Activated CD8-positive, alpha-beta memory T cell treated with anti-CD3 and anti-CD28 coated beads for 1 hour (primary cell): ENCODE results near the gene NDUFA1.
"Not testable (repeated sequence)": the region's sequence is repeated elsewhere in the genome, so short reads cannot be mapped to it uniquely, and the experiment has no call there.

Source experiments
- DNase-seq, 2 donors: peaks; one replicate each; pipeline ENCODE4 v3.0.0-alpha.2; 2020; ENCODE audit warnings: low read depth in 1 of 2; ENCODE audit errors: extremely low read depth in 1 of 2

The NDUFA1 gene

DNA sequence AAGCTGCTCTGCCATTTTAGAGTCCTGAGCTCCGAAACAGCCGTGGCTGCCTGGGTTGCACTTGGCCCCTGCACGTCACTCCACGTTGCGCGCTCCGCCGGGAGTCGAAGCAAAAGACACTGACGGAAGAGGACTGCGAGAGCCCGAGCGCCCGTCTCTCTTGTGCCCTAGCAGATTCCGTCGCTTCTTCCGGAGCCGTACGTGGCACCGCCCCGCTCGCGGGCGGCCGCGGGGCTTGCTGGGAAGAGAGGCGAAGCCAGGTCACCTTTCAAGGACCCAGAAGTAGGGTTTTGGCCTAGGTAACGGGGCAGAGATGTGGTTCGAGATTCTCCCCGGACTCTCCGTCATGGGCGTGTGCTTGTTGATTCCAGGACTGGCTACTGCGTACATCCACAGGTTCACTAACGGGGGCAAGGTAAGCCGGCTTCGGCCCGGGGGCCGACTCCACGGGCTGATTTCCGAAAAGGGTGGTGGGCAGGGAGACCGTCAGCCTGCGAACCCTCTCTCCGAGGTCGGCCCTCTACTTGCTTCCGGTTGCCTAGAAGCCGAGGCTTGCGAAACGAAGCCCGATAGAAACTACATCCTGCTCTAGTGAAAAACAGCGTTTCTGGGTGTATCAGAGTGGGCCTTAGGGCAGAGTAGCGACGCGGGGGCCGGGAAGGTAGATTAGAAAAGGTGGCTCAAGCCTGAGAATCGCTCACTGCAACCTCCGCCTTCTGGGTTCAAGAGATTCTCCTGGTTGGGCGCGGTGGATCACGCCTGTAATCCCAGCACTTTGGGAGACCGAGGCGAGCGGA lies at the start of gene NDUFA1, which contains the start of gene RNF113A:
NDUFA1 (plus strand) TSS at position 234 of the 797 bp plus-strand sequence; CDS start at position 314, 80 bp downstream.
RNF113A (minus strand) TSS at position 135 of the 797 bp plus-strand sequence; CDS start at position 15, 120 bp downstream.
- DNase-seq, result peak; percentile 43 to 64

- not testable (repeated sequence) for DNase-seq
Measured at GRCh38 chrX:119824221-119824620, 47.4 kb upstream of the NDUFA1 start.

GRCh38 chrX:119826399-119826959 lies 45.2 kb upstream of the NDUFA1 start:
- no peak for DNase-seq

- DNase-seq, result no peak
Measured at GRCh38 chrX:119828446-119828845, 43.2 kb upstream of the NDUFA1 start.

- no peak for DNase-seq
Measured at GRCh38 chrX:119833905-119834304, 37.7 kb upstream of the NDUFA1 start.

- DNase-seq, result peak; percentile 82
Measured at GRCh38 chrX:119852382-119853353, 19.0 kb upstream of the NDUFA1 start, which contains the start of gene UPF3B. UPF3B (minus strand) TSS chrX:119852963; CDS start chrX:119852928, 35 bp downstream.

GRCh38 chrX:119853444-119853843 lies 18.2 kb upstream of the NDUFA1 start:
- no peak for DNase-seq

GRCh38 chrX:119870626-119871131 lies 953 bp upstream of the NDUFA1 start:
- DNase-seq, result no peak

DNA sequence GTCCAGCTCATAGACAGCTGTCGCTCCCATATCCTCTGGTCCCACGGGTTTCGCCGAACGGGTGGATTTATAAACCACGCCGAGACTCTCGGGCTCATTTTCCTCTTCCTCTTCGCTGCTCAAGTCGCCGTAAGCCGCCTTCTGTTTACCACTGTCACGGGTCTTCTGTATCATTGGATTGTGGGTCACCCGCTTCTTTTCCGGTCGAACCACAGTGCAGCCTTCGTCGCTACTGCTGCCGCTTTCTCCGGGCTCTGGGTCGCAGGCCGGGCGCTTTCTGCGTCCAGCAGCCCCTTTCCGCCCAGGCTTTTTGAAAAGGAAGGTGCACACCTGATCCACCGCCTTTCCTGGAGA lies 410 bp upstream of the NDUFA1 start:
- DNase-seq, result no peak

GRCh38 chrX:119878740-119879139 lies 7.1 kb downstream of the NDUFA1 start:
- no peak for DNase-seq

- DNase-seq, result no peak
Measured at GRCh38 chrX:119880076-119880475, 8.4 kb downstream of the NDUFA1 start.

DNA sequence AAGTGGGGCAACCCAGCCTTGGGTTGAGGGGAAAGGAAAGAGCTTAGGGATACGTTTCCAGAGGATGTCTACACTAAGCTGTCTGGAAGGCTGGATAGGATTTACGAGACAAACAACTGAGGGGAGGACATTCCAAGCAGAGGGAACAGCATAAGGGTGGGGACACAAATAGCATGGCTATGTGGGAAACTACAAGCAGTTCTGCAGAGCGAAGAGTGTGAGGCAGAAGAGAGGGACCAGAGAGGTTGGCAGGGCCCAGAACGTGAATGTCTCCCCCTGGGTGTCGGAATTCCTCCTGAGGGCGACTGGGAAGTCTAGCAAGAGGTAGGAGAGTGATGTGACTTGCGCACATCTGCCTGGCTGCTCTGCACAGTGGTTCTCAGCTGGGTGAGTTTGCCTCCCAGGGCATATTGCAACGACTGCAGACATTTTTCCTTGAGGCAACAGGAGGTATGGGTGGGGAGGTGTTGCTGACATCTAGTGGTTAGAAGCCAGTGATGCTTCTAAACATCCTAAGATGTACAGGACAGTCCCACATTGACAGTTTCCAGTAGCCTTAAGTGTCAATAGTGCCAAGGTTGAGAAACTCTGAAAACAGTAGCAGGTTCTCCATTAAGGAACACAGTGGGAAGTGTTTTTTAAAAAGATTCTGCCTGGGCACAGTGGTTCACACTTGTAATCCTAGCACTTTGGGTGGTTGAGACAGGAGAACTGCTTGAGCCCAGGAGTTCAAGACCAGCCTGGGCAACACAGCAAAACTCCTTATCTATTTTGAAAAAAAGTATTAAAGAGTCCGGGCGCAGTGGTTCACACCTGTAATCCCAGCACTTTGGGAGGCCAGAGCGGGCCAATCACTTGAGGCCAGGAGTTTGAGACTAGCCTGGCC lies 9.2 kb downstream of the NDUFA1 start:
- DNase-seq, result no peak

GRCh38 chrX:119885554-119886428 lies 14.2 kb downstream of the NDUFA1 start:
- DNase-seq, result no peak

GRCh38 chrX:119887721-119888425 lies 16.2 kb downstream of the NDUFA1 start:
- peak; percentile 7 to 27 for DNase-seq

DNA sequence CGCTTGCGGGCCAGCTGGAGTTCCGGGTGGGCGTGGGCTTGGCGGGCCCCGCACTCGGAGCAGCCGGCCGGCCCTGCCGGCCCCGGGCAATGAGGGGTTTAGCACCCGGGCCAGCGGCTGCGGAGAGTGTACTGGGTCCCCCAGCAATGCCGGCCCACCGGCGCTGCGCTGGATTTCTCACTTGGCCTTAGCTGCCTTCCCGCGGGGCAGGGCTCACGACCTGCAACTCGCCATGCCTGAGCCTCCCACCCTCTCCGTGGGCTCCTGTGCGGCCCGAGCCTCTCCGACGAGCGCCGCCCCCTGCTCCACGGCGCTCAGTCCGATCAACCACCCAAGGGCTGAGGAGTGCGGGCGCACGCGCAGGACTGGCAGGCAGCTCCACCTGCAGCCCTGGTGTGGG lies 19.0 kb downstream of the NDUFA1 start:
- not testable (repeated sequence) for DNase-seq

DNA sequence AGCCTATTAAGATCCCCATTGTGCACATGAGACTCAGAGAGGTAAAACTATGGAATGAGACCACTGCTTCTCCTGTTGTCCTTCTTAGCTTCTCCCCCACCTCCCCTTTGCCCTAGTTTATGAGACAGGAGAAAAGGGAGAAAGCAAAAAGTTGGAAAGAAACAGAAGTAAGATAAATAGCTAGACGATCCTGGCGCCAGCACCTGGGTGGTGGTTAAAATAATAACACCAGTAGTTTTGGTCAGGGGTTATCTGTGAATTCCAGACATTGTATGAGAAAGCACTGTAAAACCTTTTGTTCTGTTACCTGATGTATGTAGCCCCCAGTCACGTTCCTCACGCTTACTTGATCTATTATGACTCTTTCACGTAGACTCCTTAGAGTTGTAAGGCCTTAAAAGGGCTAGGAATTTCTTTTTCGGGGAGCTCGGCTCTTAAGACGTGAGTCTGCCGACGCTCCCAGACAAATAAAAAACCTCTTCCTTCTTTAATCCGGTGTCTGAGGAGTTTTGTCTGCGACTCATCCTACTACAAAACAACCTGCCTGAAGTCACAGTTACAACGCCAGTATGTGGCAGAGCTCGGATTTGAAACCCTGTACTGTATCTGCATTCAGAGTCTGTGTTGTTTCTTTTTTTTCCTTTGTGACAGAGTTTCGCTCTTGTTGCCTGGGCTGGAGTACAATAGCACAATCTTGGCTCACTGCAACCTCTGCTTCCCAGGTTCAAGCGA lies 20.5 kb downstream of the NDUFA1 start:
- not testable (repeated sequence) for DNase-seq

DNA sequence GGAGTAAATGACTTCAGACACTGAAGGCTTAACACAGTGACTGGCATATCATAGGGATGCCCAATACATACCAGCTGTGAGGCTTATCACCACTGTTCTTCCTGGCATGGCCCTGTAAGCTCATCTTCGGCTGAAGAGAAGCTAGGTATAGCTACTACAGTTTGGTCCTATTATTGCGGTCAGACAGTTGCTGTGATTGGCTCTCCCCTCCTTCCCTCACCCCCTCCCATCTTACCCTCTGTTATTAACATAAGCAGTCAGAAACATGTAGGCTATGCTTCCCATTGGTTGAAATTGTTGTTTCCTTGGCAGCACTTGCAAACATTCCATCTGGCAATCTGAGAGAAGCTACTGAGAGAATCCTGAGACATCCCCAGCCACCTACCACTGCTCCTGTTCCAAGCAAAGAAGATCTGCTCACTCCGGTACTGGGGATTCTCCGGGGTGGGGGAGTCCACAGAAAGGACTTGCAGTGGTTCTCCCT lies 24.3 kb downstream of the NDUFA1 start, which contains the start of gene AKAP14:
AKAP14 (plus strand) TSS at position 51 of the 484 bp plus-strand sequence. CDS start 7,331 bp downstream, outside the sequence.
- DNase-seq, result no peak
